NCI-H345 (cell line): Measurements from ENCODE around the gene HECTD4.
"Not testable (repeated sequence)": the region's sequence is repeated elsewhere in the genome, so short reads cannot be mapped to it uniquely, and the experiment has no call there.

Experiments
- DNase-seq: peaks from one replicate; lab custom pipeline; 2025; lab: John Stamatoyannopoulos, UW

Gene HECTD4

DNA sequence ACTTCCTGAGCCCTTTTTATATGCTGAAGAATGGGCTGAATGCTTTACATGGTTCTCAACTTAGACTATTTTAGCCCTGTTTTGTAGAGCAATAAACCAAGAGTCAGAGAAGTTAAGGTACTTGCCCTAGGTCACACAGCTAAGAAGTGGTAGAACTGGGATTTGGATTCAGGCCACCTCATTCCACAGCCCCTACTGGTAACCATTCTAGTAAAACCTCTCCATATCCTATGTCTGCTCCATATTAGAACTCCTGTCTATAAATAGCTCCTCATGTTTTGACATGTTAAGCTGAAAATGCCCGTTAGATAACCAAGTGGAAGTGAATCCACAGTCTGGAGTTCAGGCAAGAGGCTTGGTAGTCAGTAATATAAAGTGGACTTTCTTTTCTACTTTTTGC, 111.6 kb downstream of the HECTD4 start:
- no peak for DNase-seq

- no peak for DNase-seq
Measured at GRCh38 chr12:112266473-112266872, 115.8 kb downstream of the HECTD4 start.

- DNase-seq = no peak
Measured at GRCh38 chr12:112261559-112261958, 120.7 kb downstream of the HECTD4 start.

GRCh38 chr12:112258926-112259325, 123.3 kb downstream of the HECTD4 start:
- DNase-seq = no peak

DNA sequence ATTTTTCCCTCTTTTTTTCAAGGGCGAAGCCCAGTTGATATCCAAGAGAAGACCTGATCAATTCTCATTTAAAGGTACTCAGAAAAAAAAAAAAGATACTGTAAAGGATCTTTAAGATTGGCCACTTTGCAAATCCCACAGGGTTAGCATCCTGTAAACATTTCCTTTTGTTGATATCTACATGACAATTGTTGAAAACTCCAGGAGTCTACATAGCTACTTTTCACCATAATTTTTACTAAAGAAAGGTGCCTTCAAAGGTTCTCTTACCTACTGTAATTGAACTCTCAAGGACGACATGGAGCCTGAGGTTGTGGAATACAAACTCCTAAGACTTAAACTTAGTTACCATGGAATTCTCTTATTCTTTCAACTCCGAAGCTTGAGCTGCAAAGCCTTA, 125.5 kb downstream of the HECTD4 start:
- no peak for DNase-seq

DNA sequence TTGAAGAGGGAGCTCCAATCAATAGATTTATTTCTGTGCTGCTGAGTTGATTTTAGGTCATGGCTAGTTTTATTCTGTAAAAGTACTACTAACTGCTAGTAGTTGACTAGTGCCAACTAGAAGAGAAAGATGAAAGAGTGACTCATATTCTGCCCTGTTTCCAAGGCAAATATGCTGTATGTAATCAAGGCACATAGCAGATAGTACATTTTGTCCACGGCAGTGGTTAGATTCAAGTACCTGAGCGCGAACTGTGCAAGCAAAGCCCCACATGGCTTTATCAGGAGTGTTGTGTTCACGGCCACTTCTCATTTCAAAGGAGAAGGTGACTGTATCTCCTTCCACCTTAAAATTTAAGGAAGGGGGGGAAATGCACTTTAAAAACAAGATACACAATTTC, 130.0 kb downstream of the HECTD4 start:
- DNase-seq = no peak

GRCh38 chr12:112244902-112245301, 137.3 kb downstream of the HECTD4 start:
- not testable (repeated sequence) for DNase-seq

GRCh38 chr12:112243255-112244110, 138.7 kb downstream of the HECTD4 start:
- DNase-seq = no peak

- DNase-seq = no peak
Measured at GRCh38 chr12:112241176-112241575, 141.1 kb downstream of the HECTD4 start.

GRCh38 chr12:112239881-112240280, 142.3 kb downstream of the HECTD4 start:
- DNase-seq = no peak

- DNase-seq = no peak
Measured at GRCh38 chr12:112239020-112239419, 143.2 kb downstream of the HECTD4 start.

DNA sequence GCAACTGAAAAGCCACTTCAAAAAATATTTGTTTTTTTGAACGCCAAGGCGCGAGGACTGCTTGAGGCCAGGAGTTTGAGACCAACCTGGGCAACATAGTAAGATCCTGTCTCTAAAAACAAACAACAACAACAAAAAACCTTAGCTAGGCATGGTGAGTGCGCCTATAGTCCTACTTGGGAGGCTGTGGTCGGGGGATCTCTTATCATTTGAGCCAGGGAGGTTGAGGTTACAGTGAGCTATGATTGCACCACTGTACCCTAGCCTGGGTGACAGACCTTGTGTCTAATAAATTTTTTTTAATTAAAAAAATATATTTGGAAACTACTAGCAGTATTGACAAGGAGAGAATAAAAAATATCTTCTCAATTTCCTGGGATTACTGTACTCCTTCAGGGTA, 143.8 kb downstream of the HECTD4 start:
- no peak for DNase-seq

DNA sequence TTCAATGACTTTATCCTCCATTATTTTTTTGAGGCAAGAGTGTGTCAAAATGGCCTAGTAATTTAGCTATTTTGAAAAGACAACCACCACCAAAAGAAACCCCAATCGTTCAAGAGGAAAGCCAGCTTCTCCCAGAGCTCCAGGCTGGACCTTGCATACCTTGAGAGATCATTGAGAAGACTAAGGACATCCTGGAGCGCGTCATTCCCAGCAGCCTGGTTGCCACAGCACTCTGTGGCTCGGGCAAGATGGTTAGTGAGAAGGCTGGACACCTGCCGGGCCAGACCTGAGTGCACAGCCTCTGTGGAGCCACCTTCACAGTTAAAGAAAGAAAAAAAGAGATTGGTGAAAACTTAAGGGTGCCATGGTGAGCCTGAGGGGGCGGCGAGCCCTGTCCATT, 145.4 kb downstream of the HECTD4 start:
- DNase-seq = no peak

DNA sequence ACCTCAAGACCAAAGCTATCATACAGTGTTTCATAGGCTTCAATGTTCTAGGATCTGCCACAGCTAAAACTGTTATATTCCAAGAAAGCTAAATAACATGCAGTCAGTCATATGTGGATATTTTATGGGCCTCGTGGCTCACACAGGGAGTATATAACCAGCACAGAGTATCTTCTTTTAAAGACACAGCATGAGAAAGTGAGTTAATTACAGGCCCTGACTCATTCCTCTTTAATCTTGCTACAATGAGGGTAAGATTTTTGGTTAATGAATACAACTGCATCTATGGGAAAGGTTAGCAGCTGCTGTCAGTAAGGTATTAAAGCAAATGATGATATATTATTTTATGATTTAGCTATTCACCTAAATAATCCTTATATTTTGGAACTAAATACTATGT, 145.8 kb downstream of the HECTD4 start:
- no peak for DNase-seq

GRCh38 chr12:112234303-112234702, 147.9 kb downstream of the HECTD4 start:
- no peak for DNase-seq

- DNase-seq = no peak
Measured at GRCh38 chr12:112233242-112233641, 149.0 kb downstream of the HECTD4 start.

- DNase-seq = no peak
Measured at GRCh38 chr12:112230136-112230535, 152.1 kb downstream of the HECTD4 start.

DNA sequence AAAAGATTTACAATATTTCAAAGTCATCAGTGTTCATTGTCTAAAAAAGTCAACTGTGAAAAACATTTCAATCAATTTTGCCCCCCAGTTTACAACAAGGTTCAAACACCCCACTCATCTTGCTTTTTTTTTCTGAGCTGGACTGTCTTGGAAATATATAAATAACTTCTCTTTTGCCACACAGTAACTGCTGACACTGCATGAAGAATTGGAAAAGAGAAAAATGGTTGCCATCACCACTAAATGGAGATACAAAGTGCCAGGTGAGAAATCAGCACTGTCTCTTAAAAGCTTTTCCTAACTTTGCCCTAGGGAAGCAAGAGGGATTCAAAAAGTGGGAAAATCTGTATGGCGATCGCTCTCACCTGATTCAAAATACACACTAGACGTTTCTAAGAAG, 155.5 kb downstream of the HECTD4 start:
- no peak for DNase-seq

GRCh38 chr12:112220628-112221027, 161.6 kb downstream of the HECTD4 start:
- not testable (repeated sequence) for DNase-seq

- no peak for DNase-seq
Measured at GRCh38 chr12:112219195-112219594, 163.0 kb downstream of the HECTD4 start.

DNA sequence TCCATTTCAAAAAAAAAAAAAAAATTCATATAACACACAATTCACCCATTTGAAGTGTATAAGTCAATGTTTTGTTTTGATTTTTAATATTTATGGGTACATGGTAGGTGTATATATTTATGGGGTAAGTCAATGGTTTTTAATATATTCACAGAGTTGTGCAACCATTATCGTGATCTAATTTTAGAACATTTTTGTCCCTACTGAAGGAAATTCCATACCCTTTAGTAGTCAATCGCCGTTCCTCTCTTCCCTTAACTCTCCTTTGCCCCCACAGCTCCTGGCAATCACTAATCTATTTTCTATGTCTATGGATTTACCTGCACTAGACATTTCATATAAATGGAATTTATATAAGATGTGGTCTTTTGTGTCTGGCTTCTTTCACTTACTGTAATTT, 164.1 kb downstream of the HECTD4 start:
- no peak for DNase-seq

GRCh38 chr12:112217647-112218046, 164.6 kb downstream of the HECTD4 start:
- no peak for DNase-seq

DNA sequence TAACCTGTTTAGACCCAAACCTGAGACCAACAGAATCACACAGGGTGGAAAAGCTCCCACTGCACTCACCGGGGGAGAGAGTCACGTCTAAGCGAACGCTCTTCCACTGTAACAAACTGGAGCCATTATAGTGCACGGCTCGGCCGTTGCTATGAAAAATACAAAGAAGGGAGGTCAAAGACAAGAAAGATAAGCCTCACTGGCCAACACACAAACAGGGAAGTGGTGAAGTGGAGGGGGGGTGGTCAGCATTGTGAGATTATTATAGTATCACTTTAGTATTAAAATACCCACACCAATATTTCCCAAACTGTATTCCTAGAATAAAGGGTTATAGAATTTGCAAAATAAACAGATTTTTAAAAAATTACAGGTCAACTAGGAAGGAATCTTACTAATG, 166.0 kb downstream of the HECTD4 start:
- no peak for DNase-seq

DNA sequence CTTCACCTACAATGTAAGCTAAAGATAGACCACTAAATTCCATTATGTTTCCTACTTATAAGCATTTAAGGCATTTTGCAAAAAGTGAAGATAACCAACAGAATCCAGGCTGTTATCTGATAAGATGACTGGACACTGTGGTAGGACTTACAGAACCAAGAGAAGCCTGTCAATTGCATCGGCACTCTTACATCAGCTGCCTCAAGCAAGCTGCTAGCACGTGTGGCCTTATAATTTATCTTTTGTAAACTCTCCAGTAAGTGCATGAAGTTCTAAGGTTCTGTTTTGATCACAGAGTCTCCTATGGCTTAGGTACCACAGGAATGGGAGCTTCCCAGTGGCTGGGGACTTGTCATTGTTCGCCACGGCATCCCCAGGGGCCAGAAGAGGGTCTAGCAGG, 168.2 kb downstream of the HECTD4 start:
- DNase-seq = no peak
